ENCODE results near the gene CARM1. TPM values are rescaled to one million over a fixed set of nuclear protein-coding genes. Genes with fewer than 3 reads are reported as not detected.
A peak's percentile ranks its signal among the peaks of the same experiment; 100 is the strongest.

CARM1 gene
- total RNA-seq, 4 donors from 2014 or later, result 19.8 to 24.9 (median 21.2) TPM

DNA sequence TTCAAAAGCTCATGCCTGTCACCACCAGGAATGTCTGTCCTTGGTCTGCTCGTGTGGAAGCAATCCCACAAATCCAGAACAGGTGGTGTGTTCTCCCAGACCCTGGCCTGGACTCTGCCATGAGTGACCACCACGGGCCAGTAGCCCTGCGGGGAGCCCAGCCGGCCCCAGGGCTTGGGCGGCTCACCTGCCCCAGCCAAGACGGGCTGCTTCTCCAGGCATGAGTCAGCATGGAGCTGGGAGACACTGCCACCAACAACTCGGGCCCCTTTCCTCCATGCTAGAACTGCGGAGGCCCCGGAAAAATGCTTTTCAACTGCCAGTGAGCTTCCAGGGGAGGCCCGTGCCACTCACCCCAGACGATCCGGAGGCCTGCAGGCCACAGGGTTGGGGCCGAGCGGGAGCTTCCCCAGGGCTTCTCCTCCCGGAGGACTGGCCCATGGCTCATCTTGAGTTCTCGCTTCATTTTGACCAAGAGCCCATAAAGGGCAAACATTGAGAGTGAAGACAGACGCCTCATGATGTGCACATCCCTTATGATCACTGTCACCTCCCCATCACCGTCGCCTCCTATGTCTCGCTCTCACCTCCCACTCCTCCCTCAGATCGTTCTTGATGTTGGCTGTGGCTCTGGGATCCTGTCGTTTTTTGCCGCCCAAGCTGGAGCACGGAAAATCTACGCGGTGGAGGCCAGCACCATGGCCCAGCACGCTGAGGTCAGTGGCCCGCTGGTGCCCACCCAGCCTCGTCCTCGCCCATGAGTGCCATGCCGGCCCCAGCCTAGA is 40.4 kb downstream of the CARM1 start:
- TF ChIP-seq CTCF (IDR thresholded peaks at IDR 0.05) (no peak), POLR2A (IDR thresholded peaks at IDR 0.05) (no peak)
- no peak for DNase-seq (ENCODE audit: low spot score in 2 of 2)
- 90 to 91% methylated on average over 27 to 30 of the region's 31 CpGs for WGBS, 2 donors
- no peak overlapping the region for H3K4me3 ChIP-seq (ENCODE audit: low read depth, poor library complexity, severe bottlenecking)
- intact Hi-C loops (cut with DNase I; ENCODE audit: low total_unique reads), result no loop called here

GRCh38 chr19:10912619-10913018 is 41.3 kb downstream of the CARM1 start:
- DNase-seq (ENCODE audit: low spot score in 2 of 2), result no peak
- no peak overlapping the region for H3K4me3 ChIP-seq (ENCODE audit: low read depth, poor library complexity, severe bottlenecking)
- TF ChIP-seq POLR2A (IDR thresholded peaks at IDR 0.05), result no peak
- no peak for TF ChIP-seq CTCF (IDR thresholded peaks at IDR 0.05)
- 89% methylated on average over 18 of the region's 18 CpGs for WGBS, 2 donors
- intact Hi-C loops (cut with DNase I; ENCODE audit: low total_unique reads), result no loop called here

- TF ChIP-seq POLR2A (IDR thresholded peaks at IDR 0.05) (no peak), CTCF (IDR thresholded peaks at IDR 0.05) (no peak)
- intact Hi-C loops (cut with DNase I; ENCODE audit: low total_unique reads), result no loop called here
- H3K4me3 ChIP-seq (ENCODE audit: low read depth, poor library complexity, severe bottlenecking), result no peak overlapping the region
- no peak for DNase-seq (ENCODE audit: low spot score in 2 of 2)
- WGBS, 2 donors, result 91 to 98% methylated on average over 23 of the region's 24 CpGs
Observed at GRCh38 chr19:10913716-10914340, 42.5 kb downstream of the CARM1 start.

DNA sequence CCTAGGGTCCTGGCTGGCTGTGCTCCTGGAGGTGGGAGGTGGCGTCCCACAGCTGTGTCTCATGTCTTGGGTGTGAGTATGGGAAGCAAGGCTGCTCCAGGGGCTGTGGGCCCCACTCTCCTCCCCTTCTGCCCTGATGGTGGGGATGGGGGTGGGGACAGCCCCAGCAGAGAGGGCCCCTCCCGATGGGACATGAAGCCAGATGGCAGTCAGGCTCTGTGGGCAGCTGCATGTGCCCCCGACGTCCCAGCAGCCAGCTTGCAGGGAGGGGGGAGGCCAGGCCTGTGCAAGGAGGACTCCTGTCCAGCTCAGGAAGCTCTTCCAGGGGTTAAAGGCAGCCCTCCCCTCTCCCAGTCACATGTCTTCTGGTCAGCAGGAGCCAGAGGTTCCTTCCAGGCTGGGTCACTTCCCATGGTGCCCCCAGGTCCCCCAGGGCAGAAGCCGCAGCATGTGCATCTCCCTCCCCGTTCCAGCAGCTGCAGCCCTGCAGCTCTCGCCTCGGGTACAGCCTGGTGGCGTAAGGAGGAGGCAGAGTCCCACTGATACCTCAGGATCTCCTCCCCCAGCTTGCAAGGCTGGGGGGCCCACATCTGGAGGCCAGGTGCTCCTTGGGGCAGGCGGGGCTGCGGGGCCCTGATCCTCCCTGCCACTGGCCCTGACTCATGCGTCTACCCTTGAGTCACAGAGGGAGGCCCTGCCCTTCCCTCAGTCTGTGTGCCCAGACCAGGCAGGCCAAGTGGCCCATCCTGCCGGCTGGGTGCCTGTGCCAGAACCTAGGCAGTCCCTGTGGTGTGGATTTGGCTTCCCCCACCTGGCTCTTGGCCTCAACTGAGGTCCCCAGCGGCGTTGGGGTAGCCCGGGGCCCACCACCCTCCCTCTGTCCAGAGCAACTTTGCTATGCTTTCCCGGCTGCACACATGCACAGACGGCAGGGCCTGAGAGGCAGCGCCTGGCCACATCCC is 44.1 kb downstream of the CARM1 start:
- DNase-seq (ENCODE audit: low spot score in 2 of 2), result peak; percentile 35 to 83
- whole genome bisulfite sequencing, 2 donors, result 52 to 62% methylated on average over 14 to 17 of the region's 19 CpGs
- no peak overlapping the region for H3K4me3 ChIP-seq (ENCODE audit: low read depth, poor library complexity, severe bottlenecking)
- TF ChIP-seq POLR2A (IDR thresholded peaks at IDR 0.05) (no peak), CTCF (IDR thresholded peaks at IDR 0.05) (no peak)
- intact Hi-C loops (cut with DNase I; ENCODE audit: low total_unique reads), result no loop called here

GRCh38 chr19:10916602-10917001 is 45.2 kb downstream of the CARM1 start:
- intact Hi-C loops (cut with DNase I; ENCODE audit: low total_unique reads), result no loop called here
- 98 to 100% methylated on average over 1 to 6 of the region's 6 CpGs for WGBS, 2 donors
- no peak for TF ChIP-seq POLR2A (IDR thresholded peaks at IDR 0.05)
- no peak for TF ChIP-seq CTCF (IDR thresholded peaks at IDR 0.05)
- DNase-seq (ENCODE audit: low spot score in 2 of 2), result no peak
- H3K4me3 ChIP-seq (ENCODE audit: low read depth, poor library complexity, severe bottlenecking), result no peak overlapping the region
